Stimulated activated CD8-positive, alpha-beta memory T cell treated with anti-CD3 and anti-CD28 coated beads, Interleukin-12 subunit alpha, Interleukin-12 subunit beta, amount 100 ng/mL, for 1 hour (primary cell): ENCODE results near the gene VMP1.
"Not testable (repeated sequence)": the region's sequence is repeated elsewhere in the genome, so short reads cannot be mapped to it uniquely, and the experiment has no call there.

ENCODE experiments used
- DNase-seq: peaks from one replicate; pipeline ENCODE4 v3.0.0-alpha.2; 2020; ENCODE audit warnings: low read depth

The VMP1 gene

GRCh38 chr17:59755069-59755468, 47.6 kb downstream of the VMP1 start:
- not testable (repeated sequence) for DNase-seq

- no peak for DNase-seq
These were observed 48.9 kb downstream of the VMP1 start for GRCh38 chr17:59756236-59756818.

DNA sequence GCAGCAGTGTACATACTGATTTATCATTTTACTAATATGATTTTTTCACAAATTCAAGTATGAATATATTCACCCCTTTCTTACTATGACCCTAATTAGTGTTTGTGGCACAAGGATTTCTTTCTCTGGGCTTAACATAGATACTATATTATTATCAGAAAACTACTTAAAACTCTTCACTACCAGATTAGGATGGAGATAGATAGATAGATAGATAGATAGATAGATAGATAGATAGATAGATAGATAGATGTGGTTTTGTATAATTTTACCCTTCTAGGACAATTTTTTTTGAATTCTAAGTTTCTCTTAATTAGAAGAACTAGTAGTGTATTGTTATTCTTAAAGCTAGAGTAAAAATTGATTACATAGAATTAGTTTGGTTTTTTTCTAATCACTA, 49.6 kb downstream of the VMP1 start:
- no peak for DNase-seq

DNA sequence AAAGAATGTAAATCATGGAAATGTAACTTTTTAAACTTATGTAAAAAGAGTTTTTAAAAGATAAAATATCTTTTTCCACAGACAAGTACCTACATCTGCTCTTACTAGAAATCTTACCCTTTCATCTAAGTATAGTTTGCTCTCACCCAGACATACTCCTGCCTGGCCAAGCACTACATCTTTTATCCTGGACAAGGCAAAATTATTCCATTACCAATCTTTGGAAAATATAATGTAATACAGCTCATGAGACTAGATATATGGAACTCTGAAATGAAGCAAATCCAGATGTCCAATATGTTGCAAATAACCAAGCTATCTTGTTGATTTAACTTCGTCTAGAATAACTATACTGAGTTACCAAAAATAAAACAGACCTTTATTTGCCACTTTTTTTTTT, 50.0 kb downstream of the VMP1 start:
- DNase-seq = no peak

- DNase-seq = no peak
These were observed 50.5 kb downstream of the VMP1 start for GRCh38 chr17:59757881-59758385.

DNA sequence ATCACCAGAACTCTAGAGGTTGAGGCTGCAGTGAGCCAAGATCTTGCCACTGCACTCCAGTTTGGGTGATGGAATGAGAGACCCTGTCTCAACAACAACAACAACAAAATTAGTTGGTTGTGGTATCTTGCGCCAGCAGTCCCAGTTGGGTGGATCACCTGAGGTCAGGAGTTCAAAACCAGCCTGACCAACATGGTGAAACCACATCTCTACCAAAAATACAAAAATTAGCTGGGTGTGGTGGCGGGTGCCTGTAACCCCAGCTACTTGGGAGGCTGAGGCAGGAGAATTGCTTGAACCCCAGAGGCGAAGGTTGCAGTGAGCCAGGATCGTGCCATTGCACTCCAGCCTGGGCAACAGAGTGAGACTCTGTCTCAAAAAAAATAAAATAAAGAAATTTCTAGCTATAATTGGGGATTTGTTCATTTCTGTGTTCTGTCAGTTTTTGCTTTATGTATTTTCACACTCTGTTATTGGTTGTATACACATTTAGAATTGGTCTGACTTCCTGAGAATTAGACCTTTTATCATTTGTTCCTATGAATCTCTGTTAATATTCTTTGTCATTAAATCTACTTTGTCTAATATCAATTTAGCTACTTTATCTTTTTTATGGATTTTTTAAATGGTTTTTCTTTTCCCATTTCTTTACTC, 51.7 kb downstream of the VMP1 start:
- not testable (repeated sequence) for DNase-seq

- no peak for DNase-seq
These were observed 52.7 kb downstream of the VMP1 start for GRCh38 chr17:59760160-59760559.

GRCh38 chr17:59761385-59762048, 54.1 kb downstream of the VMP1 start:
- DNase-seq = no peak

DNA sequence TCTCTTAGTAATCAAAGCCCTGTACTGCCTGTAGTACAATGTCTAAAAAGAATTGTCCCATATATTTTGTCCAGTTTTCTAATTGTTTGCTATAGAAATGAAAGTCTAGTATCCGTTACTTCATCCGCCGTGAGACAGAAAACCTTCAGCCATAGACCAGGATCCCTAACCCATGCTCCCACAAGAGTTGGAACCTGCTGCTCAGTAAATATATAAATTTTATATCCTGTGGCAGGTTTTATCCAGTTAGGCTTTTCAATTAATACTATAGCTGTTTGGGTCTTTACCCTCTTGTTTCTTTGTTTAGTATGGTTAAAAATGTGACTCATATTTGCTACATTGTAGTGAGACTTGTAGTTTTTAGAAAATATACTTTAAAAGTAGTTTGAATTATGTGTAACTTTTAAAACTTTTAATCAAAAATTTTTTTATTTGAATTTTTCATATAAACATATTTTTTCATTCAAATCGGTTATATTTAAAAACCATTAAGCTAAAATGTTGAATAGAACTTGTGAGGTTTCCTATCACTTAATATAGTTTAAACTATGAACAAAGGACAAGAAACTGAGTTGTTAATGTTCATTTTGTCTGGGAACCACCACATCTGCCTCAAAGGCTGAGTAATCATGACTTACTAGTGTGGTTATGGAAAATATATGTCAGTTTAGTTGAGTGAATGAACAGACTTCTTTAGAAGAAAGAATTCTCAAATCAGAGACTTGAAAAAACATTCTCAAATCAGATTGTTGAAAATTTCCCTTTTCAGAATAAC, 54.8 kb downstream of the VMP1 start:
- DNase-seq = no peak

GRCh38 chr17:59762824-59763374, 55.4 kb downstream of the VMP1 start:
- no peak for DNase-seq

DNA sequence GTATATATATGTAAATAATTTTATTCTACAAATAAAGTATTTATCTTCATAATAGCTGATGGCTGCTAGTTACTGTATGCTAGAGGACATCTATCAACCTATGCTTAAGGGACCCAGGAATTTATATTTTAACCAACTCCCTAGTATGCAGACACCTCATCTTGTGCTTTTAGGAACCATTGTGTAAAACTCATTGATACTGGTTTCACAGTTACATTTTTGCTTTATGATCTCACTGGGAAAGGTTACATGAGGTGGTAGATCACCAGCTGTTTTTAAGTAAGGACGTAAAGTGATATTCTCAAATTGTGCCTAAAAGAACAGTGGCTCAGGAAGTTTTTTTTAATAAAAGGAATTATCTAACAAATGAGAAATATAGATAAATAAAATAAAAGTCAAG, 56.4 kb downstream of the VMP1 start:
- DNase-seq = no peak

DNA sequence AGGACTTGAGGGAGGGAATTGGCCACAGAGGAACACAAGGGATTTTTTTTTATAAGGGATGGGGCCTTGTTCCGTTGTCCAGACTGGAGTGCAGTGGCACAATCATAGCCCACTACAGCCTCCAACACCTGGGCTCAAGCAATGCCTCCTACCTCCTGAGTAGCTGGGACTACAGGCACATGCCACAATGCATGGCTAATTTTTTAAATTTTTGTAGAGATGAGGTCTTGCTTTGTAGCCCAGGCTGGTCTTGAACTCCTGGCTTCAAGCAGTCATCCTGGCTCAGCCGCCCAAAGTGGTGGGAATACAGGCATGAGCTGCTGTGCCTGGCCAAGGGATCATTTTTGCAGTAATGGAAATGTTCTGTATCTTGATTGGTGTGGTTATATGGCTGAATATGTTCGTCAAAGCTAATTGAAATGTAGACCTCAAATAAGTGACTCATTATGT, 56.9 kb downstream of the VMP1 start:
- no peak for DNase-seq

- DNase-seq = no peak
These were observed 57.6 kb downstream of the VMP1 start for GRCh38 chr17:59765038-59765437.

DNA sequence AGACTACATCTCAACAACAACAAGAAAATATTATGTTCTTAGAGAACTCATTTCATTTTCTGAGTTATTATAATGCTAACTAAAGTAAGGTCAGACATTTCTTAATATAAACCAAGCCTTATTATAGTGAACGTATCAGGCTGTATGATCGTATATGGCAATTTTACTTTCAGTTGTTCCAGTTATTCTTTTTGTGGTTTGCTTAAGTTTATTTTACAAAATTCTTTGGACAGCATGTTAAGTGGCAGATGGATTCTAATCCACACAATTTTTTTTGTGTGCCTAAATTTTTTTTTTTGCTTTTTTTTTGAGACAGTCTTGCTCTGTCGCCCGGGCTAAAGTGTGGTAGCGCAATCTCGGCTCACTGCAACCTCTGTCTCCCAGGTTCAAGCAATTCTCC, 59.0 kb downstream of the VMP1 start:
- DNase-seq = no peak

DNA sequence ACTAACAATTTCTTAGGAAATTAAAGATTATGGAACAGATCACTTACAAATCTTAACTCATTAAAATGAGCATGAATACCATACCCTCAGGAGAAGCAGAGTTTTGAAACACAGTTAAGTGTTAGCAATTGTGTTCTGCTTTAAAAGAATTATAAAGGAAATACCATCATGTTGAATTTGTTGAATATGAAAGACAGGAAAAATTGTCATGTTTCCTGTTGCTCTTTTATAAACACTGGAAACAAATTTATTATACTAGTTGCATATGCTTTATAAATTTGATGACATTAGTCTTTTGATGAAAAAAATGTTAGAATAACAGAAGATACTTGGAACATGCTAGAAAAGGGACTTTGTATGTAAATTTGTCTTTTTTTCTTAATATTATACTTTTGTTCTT, 59.7 kb downstream of the VMP1 start:
- DNase-seq = no peak

DNA sequence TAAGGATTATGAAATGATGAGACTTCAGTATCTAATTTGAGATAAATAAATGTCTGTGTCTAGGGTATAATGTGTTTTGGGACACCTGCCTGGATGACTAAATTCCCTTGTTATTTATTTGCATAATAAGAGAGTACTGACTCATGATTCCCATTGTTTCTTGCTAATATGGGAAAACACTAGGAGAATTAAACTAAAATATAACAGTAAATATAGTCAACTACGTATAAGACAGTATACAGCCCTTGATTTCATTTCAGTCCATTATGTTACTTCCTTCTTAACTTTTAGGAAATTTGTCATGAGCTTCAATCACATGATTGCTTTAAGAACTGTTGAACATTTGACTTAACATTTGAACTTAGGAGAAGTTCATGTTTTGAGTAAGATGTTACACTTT, 62.4 kb downstream of the VMP1 start:
- no peak for DNase-seq

DNA sequence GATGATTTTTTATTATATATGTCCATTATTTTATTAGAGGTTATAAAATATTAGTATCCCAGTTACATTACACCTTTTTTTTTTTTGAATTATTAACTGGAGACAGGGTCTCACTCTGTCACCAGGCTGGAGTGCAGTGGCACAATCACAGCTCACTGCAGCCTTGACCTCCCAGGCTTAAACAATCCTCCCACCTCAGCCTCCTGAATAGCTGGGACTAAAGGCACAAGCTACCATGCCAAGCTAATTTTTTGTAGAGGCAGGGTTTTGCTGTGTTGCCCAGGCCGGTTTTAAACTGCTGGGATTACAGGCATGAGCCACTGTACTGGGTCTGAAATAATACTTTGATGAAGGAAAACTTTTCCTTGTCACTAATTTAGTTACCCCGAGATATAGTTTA, 63.6 kb downstream of the VMP1 start:
- no peak for DNase-seq

DNA sequence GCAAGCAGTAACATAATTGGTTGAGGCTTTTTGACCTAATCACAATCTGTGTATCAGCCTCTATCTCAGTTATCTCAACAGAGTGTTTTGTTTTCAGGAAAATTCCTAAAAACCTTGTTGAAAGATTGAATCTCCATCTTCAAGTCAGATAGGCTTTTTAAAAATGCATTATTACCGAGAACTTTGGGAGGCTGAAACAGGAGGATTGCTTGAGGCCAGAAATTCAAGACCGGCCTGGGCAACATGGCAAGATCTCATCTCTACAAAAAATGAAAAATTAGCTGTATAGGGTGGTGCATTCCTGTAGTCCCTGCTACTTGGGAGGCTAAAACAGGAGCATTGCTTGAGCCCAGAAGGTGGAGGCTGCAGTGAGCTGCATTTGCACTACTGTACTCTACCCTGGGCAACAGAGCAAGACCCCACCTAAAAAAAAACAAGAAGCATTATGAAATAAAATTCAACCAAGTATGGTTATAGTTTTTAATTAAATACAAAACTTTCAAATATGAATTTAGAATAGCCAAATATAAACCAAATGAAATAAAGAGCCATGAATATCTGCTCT, 68.4 kb downstream of the VMP1 start:
- no peak for DNase-seq

DNA sequence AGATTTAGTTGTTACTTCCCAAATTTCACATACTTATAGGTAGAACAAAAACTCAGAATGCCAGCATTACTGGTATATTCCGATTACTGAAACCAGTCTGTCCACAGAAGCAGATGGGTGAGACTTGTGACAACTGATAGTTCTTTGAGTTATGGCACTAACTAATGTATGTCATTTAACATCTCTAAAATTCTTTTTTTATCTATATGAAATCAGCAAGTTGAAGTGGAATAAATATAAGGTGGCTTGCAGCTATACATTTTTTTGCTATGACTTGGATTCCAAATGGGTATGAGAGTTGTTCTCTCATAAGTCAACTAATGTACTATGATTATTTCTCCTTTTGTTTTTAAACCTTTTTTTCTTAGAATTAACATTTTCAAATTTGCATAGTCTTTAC, 69.1 kb downstream of the VMP1 start:
- DNase-seq = no peak

- DNase-seq = no peak
These were observed 69.6 kb downstream of the VMP1 start for GRCh38 chr17:59777033-59777432.

- no peak for DNase-seq
These were observed 71.5 kb downstream of the VMP1 start for GRCh38 chr17:59778996-59779395.

DNA sequence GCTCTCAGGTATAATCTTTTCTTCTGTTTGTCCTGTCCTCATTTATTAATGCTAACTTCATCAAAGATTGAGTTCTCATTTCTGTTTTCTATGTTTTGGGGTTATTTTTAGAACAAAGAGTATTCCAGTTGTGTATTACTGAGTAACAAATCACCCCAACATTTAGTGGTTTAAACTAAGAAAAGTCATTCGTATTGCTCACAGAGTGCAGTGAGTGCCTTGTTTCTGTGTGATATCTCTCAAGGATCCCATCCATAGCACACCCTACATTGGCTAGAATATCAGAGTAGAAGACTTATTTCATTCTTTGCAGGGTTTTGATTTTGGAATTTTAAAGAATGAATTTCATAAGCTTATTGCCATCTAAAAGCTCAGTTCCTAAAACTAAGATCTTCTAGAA, 72.1 kb downstream of the VMP1 start:
- no peak for DNase-seq
